A549 (cell line): Measurements from ENCODE around the gene CHPF. TPM values are rescaled to one million over a fixed set of nuclear protein-coding genes. Genes with fewer than 3 reads are reported as not detected.

Experiments used
- ATAC-seq, 2 experiments: fragments of 200-7000 bp in 1 of 2; fragments of >200 bp in 1 of 2; cut with Nextera tagmentation in 1 of 2; cut with Tn5 transposase in 1 of 2; 3 replicates each; pipeline versions ENCODE4 v1.8.0 to v1.9.1; 2018 to 2020; ENCODE audit warnings: mild to moderate bottlenecking in 1 of 2, moderate library complexity in 1 of 2
- CTCF ChIA-PET: fragments of 300-600 bp; sonication (Branson Sonifier 250); formaldehyde crosslinking; extraction: SDS; loops from one replicate; lab custom pipeline; 2021; ENCODE audit warnings: antibody characterized with exemption, inconsistent platforms; lab: Yijun Ruan, JAX
- POLR2A ChIA-PET: fragments of 350-600 bp; formaldehyde crosslinking; extraction: SDS; loops from one replicate; lab custom pipeline; 2021; ENCODE audit warnings: antibody characterized with exemption, inconsistent platforms; lab: Yijun Ruan, JAX
- DNase-seq, 2 experiments: peaks; one replicate each; pipeline versions ENCODE4 v3.0.0 to v3.0.0-alpha.2; 2011 to 2016; ENCODE audit warnings: low read depth in 1 of 2, low spot score in 1 of 2
- FAIRE-seq: peaks from 2 replicates; lab custom pipeline; 2011; peaks lifted over from hg19 to GRCh38; lab: Jason Lieb, UNC
- H3K27ac ChIP-seq, 2 experiments: fragments of >200 bp; sonication (Bioruptor Twin); formaldehyde crosslinking; 3 replicates each; pipeline ENCODE4 v1.5.1; 2016 to 2017
- H3K4me1 ChIP-seq: fragments of >200 bp; sonication (Bioruptor Twin); formaldehyde crosslinking; 3 replicates; pipeline ENCODE4 v1.6.1; 2016
- H3K4me2 ChIP-seq: fragments of >200 bp; sonication (Bioruptor Twin); formaldehyde crosslinking; 3 replicates; pipeline ENCODE4 v1.6.1; 2016
- H3K4me3 ChIP-seq: fragments of >200 bp; sonication (Bioruptor Twin); formaldehyde crosslinking; 3 replicates; pipeline ENCODE4 v1.5.1; 2016
- H3K9me3 ChIP-seq: fragments of >200 bp; sonication (Bioruptor Twin); formaldehyde crosslinking; 3 replicates; pipeline ENCODE4 v1.6.1; 2016
- BHLHE40 ChIP-seq: IDR thresholded peaks from 2 replicates; pipeline ENCODE4 v1.6.1; 2012; ENCODE audit warnings: low read depth, low read length, inconsistent platforms
- CBX2 ChIP-seq: fragments of 200-600 bp; sonication (generic); IDR thresholded peaks from 2 replicates; pipeline ENCODE4 v1.6.1; 2016; ENCODE audit warnings: low read depth, mild to moderate bottlenecking, borderline replicate concordance
- CBX8 ChIP-seq: fragments of 200-600 bp; sonication (generic); IDR thresholded peaks from 2 replicates; pipeline ENCODE4 v1.6.1; 2016
- CEBPB ChIP-seq, 2 experiments: fragments of >200 bp in 1 of 2; sonication (Bioruptor Twin) in 1 of 2; formaldehyde crosslinking in 1 of 2; IDR thresholded peaks; 2 replicates each; pipeline ENCODE4 v1.6.1; 2012 to 2016
- CHD4 ChIP-seq: fragments of 200-600 bp; sonication (generic); IDR thresholded peaks from 2 replicates; pipeline ENCODE4 v1.6.1; 2016; ENCODE audit warnings: antibody characterized with exemption, mild to moderate bottlenecking, borderline replicate concordance
- EHF ChIP-seq: fragments of 250-450 bp; sonication (Bioruptor Pico); IDR thresholded peaks from 2 replicates; pipeline ENCODE4 v1.5.0; 2020; ENCODE audit warnings: mild to moderate bottlenecking
- GATA3 ChIP-seq: IDR thresholded peaks from 2 replicates; pipeline ENCODE4 v1.6.1; 2012; ENCODE audit warnings: borderline replicate concordance
- HOXA7 ChIP-seq: fragments of 250-450 bp; sonication (Bioruptor Pico); IDR thresholded peaks from 2 replicates; pipeline ENCODE4 v1.5.0; 2020; ENCODE audit warnings: mild to moderate bottlenecking, moderate library complexity
- MAFK ChIP-seq: fragments of 450-650 bp; IDR thresholded peaks from 2 replicates; pipeline ENCODE4 v1.6.1; 2014; ENCODE audit not compliant: partially characterized antibody
- NFE2L2 ChIP-seq: fragments of 150-350 bp; conservative IDR thresholded peaks from 2 replicates; pipeline ENCODE4 v1.6.1; 2014; ENCODE audit warnings: low read length
- NPAS2 ChIP-seq: fragments of 250-450 bp; sonication (Bioruptor Pico); IDR thresholded peaks from 2 replicates; pipeline ENCODE4 v1.8.0; 2022; ENCODE audit warnings: mild to moderate bottlenecking, moderate library complexity, borderline replicate concordance
- PHF8 ChIP-seq: fragments of 200-600 bp; sonication (generic); IDR thresholded peaks from 2 replicates; pipeline ENCODE4 v1.6.1; 2016; ENCODE audit warnings: low read depth, mild to moderate bottlenecking, antibody characterized with exemption, moderate library complexity, borderline replicate concordance
- POLR2A ChIP-seq: IDR thresholded peaks from 2 replicates; pipeline ENCODE4 v1.6.1; 2012; ENCODE audit warnings: mild to moderate bottlenecking, low read length
- RAD21 ChIP-seq, 2 experiments: fragments of >200 bp in 1 of 2; sonication (Bioruptor Twin) in 1 of 2; formaldehyde crosslinking in 1 of 2; IDR thresholded peaks in 1 of 2; conservative IDR thresholded peaks in 1 of 2; 2 replicates in 1 of 2; 3 replicates in 1 of 2; pipeline ENCODE4 v1.6.1; 2012 to 2018; ENCODE audit warnings: inconsistent platforms in 1 of 2
- RARB ChIP-seq: fragments of 250-450 bp; sonication (Bioruptor Pico); IDR thresholded peaks from 2 replicates; pipeline ENCODE4 v1.8.0; 2021; ENCODE audit warnings: mild to moderate bottlenecking, moderate library complexity
- RFX5 ChIP-seq: fragments of 450-650 bp; IDR thresholded peaks from 2 replicates; pipeline ENCODE4 v1.7.1; 2014; ENCODE audit warnings: antibody characterized with exemption, mild to moderate bottlenecking, moderate library complexity
- RNF2 ChIP-seq: fragments of 200-600 bp; sonication (generic); IDR thresholded peaks from 2 replicates; pipeline ENCODE4 v1.6.1; 2016; ENCODE audit warnings: low read depth, mild to moderate bottlenecking, antibody characterized with exemption, moderate library complexity, borderline replicate concordance
- SMC3 ChIP-seq: fragments of >200 bp; sonication (Bioruptor Twin); formaldehyde crosslinking; IDR thresholded peaks from 3 replicates; pipeline ENCODE4 v1.6.1; 2018; ENCODE audit warnings: inconsistent platforms
- ZFP36 ChIP-seq: fragments of 450-650 bp; IDR thresholded peaks from 2 replicates; pipeline ENCODE4 v1.6.1; 2014; ENCODE audit warnings: borderline replicate concordance; ENCODE audit not compliant: partially characterized antibody
- WGBS: methylation state at CpG from one replicate; pipeline ENCODE4 v1.1.6; 2017; ENCODE audit errors: missing lambda C conversion rate; 5-methylcytosine and 5-hydroxymethylcytosine counted together
- polyA plus RNA-seq, 4 experiments: library from polyadenylated mRNA; depleted of rRNA in 3 of 4; stranded (reverse); fragments of >200 nt; fragmentation: RNase III in 1 of 4; extraction: RNeasy Plus Mini Kit Qiagen cat#74134 plus additional on column Dnase treatment in 1 of 4; gene quantifications; 2 replicates in 3 of 4; 3 replicates in 1 of 4; pipeline ENCODE4 v1.2.3, GENCODE V29; 2011 to 2017
- TF ChIP-seq, protein P1 (sequence below): fragments of >200 bp; sonication (Bioruptor Twin); formaldehyde crosslinking; IDR thresholded peaks from 3 replicates; pipeline ENCODE4 v1.5.1; 2016
- TF ChIP-seq, protein P2 (sequence below): IDR thresholded peaks from 2 replicates; pipeline ENCODE4 v1.6.1; 2012
- TF ChIP-seq, protein P3 (sequence below): fragments of >200 bp; sonication (Bioruptor Twin); formaldehyde crosslinking; IDR thresholded peaks from 3 replicates; pipeline ENCODE4 v1.6.1; 2016
- TF ChIP-seq, protein P4 (sequence below): fragments of 150-350 bp; IDR thresholded peaks from 2 replicates; pipeline ENCODE4 v1.6.1; 2014; ENCODE audit warnings: low read depth, mild to moderate bottlenecking, low read length
- TF ChIP-seq, protein P5 (sequence below): fragments of >200 bp; sonication (Bioruptor Twin); formaldehyde crosslinking; IDR thresholded peaks from 2 replicates; pipeline ENCODE4 v1.6.1; 2016

The CHPF gene
- polyA plus RNA-seq, 2 of the 4 experiments (the other 2 are of a cell fraction): 9.0 to 14.8 TPM

DNA sequence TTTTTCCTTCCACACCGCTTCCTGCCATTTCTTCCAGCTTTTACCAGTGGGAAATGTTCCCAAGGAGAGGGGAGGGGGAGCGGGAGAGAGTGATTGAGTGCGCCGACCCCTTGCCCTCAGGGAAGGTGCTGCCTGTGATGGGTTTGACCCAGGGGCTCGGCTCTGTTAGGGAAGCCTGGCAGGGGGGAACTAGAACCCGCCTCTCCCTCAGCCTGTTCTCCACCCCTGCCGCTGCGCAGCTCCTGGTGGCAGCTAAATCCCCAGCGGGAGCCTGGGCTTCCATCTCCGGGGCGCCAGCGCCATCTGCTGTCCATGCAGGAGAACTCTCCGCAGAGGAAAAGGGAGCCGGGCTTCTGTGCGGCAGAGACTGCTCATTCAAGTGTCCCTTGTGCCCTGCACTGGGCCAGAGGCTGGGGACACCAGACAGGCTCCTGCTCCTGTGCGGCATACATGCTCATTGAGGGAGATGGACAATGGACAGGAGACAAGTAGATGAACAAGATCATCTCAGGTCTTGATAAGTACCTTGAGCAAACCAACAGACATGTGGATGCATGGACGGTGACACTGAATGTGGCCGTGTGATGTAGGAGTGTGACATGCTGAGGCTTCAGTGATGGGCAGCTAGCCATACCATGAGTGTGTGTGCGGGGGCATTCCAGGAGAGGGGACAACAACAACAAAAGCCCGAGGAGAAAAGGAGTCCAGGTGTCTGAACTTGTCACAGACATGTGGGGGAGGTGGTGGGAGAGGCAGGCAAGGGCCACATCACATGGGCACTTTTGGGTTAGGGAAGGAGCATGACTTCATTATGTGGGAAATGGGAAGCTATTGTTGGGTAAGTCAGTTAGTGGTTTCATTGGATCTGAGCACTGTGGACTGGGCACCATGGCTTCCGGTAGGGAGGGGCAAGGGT is 13.3 kb downstream of the CHPF start:
- FAIRE-seq: no peak
- Histone ChIP-seq H3K4me1 (peaks cover 4% of the 10 kb centered on the region; the same call in 1 of the 3 replicates), H3K4me3 (peak overlapping the region; percentile 33; the same call in 2 of the 3 replicates), H3K27ac (peak overlapping the region in 1 of 2 experiments; percentile 57; a peak in 1 of 6 replicates), H3K4me2 (peak overlapping the region; percentile 83), H3K9me3 (no peaks in the 10 kb centered on the region)
- CTCF ChIA-PET: interaction anchor here (0.6 to 79.1 kb wide), 56 partner anchors 11 to 540 kb away, joined by 3 to 3291 read pairs (median 4); partner anchors contain the start of genes ASIC4, CHPF, DES and GMPPA
- WGBS: 30% methylated on average over 11 of the region's 21 CpGs
- peak; percentile 81 to 94 for DNase-seq
- TF ChIP-seq, protein P1, sequence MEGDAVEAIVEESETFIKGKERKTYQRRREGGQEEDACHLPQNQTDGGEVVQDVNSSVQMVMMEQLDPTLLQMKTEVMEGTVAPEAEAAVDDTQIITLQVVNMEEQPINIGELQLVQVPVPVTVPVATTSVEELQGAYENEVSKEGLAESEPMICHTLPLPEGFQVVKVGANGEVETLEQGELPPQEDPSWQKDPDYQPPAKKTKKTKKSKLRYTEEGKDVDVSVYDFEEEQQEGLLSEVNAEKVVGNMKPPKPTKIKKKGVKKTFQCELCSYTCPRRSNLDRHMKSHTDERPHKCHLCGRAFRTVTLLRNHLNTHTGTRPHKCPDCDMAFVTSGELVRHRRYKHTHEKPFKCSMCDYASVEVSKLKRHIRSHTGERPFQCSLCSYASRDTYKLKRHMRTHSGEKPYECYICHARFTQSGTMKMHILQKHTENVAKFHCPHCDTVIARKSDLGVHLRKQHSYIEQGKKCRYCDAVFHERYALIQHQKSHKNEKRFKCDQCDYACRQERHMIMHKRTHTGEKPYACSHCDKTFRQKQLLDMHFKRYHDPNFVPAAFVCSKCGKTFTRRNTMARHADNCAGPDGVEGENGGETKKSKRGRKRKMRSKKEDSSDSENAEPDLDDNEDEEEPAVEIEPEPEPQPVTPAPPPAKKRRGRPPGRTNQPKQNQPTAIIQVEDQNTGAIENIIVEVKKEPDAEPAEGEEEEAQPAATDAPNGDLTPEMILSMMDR: peak; percentile 94
- no peak for TF ChIP-seq RARB
- TF ChIP-seq POLR2A: no peak
- no peak for TF ChIP-seq GATA3
- peak; percentile 99 for TF ChIP-seq RAD21 (conservative IDR thresholded peaks at IDR 0.05 in 1 of 2, IDR thresholded peaks at IDR 0.05 in 1 of 2)
- TF ChIP-seq RNF2: no peak
- TF ChIP-seq SMC3: peak; percentile 95
- TF ChIP-seq, protein P2, sequence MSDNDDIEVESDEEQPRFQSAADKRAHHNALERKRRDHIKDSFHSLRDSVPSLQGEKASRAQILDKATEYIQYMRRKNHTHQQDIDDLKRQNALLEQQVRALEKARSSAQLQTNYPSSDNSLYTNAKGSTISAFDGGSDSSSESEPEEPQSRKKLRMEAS: no peak
- ATAC-seq: peak; percentile 71 to 93
- POLR2A ChIA-PET: interaction anchor here (0.8 to 1.7 kb wide), 5 partner anchors 32 to 354 kb away, joined by 3 to 6 read pairs (median 3); partner anchors contain the start of genes CNPPD1 and GMPPA

DNA sequence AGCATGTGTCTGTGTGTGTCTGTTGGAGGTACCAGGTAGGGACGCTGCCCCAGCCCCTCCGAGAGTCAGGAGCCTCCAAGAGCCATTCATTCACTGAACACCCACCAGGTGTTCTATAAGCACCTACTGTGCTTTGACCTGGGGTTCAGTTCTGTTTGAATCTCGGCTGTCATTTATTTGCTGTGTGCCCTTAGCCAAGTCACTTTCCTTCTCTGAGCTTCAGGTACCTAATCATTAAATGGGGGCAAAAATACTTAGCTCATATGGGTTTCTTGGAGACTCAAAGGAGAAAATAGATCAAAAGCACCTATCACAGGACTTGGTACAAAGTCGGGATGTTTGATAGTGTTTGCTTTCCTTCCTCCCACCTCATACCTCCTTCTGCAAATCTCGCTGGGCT is 16.1 kb downstream of the CHPF start:
- ATAC-seq (no peak), DNase-seq (no peak), FAIRE-seq (no peak)
- H3K27ac ChIP-seq: no peak overlapping the region
- ChIA-PET CTCF (interaction anchor here (1.0 to 79.1 kb wide), 9 partner anchors 9 to 498 kb away, joined by 3 to 3291 read pairs (median 14); partner anchors contain the start of genes ASIC4, CHPF, DNPEP and GMPPA), POLR2A (no interaction called here)
- no peaks in the 10 kb centered on the region for H3K9me3 ChIP-seq
- peaks cover 4% of the 10 kb centered on the region; the same call in 2 of the 3 replicates for H3K4me1 ChIP-seq
- H3K4me3 ChIP-seq: no peak overlapping the region
- H3K4me2 ChIP-seq: no peak overlapping the region
- 16% methylated on average over 3 of the region's 5 CpGs for WGBS
- TF ChIP-seq RFX5 (no peak), NPAS2 (no peak), POLR2A (no peak), CBX2 (no peak), BHLHE40 (no peak)
- TF ChIP-seq, protein P3, sequence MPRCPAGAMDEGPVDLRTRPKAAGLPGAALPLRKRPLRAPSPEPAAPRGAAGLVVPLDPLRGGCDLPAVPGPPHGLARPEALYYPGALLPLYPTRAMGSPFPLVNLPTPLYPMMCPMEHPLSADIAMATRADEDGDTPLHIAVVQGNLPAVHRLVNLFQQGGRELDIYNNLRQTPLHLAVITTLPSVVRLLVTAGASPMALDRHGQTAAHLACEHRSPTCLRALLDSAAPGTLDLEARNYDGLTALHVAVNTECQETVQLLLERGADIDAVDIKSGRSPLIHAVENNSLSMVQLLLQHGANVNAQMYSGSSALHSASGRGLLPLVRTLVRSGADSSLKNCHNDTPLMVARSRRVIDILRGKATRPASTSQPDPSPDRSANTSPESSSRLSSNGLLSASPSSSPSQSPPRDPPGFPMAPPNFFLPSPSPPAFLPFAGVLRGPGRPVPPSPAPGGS: no peak
- TF ChIP-seq, protein P4, sequence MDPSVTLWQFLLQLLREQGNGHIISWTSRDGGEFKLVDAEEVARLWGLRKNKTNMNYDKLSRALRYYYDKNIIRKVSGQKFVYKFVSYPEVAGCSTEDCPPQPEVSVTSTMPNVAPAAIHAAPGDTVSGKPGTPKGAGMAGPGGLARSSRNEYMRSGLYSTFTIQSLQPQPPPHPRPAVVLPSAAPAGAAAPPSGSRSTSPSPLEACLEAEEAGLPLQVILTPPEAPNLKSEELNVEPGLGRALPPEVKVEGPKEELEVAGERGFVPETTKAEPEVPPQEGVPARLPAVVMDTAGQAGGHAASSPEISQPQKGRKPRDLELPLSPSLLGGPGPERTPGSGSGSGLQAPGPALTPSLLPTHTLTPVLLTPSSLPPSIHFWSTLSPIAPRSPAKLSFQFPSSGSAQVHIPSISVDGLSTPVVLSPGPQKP: no peak

DNA sequence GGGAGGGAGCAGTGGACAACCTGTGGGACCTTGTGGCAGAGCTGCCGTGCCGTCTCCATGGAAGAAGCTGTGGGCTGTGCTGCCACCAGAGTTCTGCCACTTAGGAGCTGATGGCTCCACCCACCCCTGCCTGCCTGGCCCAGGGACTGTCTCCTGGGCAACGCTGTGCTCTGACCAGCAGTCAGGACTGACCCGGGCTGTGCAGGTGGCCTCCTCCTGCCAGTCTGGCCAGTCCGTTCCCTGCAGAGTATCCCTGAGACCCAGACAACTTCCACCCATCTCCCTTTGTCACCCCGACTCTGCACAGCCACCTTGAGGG is 16.6 kb downstream of the CHPF start:
- ChIA-PET CTCF (interaction anchor here (1.4 to 79.1 kb wide), 5 partner anchors 8 to 497 kb away, joined by 4 to 3291 read pairs (median 164); partner anchors contain the start of genes ASIC4, CHPF, GMPPA and SPEG), POLR2A (no interaction called here)
- Histone ChIP-seq H3K4me1 (peaks cover 8% of the 10 kb centered on the region), H3K27ac (no peak overlapping the region), H3K9me3 (no peaks in the 10 kb centered on the region), H3K4me3 (no peak overlapping the region), H3K4me2 (no peak overlapping the region)
- ATAC-seq (0 out of 6 replicates have a peak, but pooled peaks have one; percentile 7 to 31), DNase-seq (no peak), FAIRE-seq (no peak)
- 17% methylated on average over 4 of the region's 6 CpGs for WGBS
- TF ChIP-seq RNF2: no peak
- TF ChIP-seq NPAS2: no peak
- TF ChIP-seq, protein P2: no peak
- no peak for TF ChIP-seq MAFK
- TF ChIP-seq RARB: no peak
- TF ChIP-seq CEBPB (IDR thresholded peaks at IDR 0.05): no peak
- TF ChIP-seq CBX8: no peak
- TF ChIP-seq HOXA7: no peak
- TF ChIP-seq, protein P5, sequence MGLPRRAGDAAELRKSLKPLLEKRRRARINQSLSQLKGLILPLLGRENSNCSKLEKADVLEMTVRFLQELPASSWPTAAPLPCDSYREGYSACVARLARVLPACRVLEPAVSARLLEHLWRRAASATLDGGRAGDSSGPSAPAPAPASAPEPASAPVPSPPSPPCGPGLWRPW: no peak
- TF ChIP-seq NFE2L2: no peak
- TF ChIP-seq, protein P1: no peak
- TF ChIP-seq CHD4: no peak
- no peak for TF ChIP-seq ZFP36
- no peak for TF ChIP-seq CBX2
- TF ChIP-seq EHF (CRISPR knock-in tag): no peak
- no peak for TF ChIP-seq PHF8
